MM.1S (cell line): ENCODE results near the gene MCF2L2.

Experiments used
- DNase-seq: peaks from one replicate; pipeline ENCODE4 v3.0.0-alpha.2; 2015
- H2AFZ ChIP-seq: fragments of 300-600 bp; sonication (generic); 2 replicates; pipeline ENCODE4 v1.6.0; 2016; ENCODE audit warnings: antibody characterized with exemption, low read length
- H3F3A ChIP-seq: fragments of 300-600 bp; sonication (generic); 2 replicates; pipeline ENCODE4 v1.6.1; 2016; ENCODE audit warnings: mild to moderate bottlenecking, antibody characterized with exemption, low read length, moderate library complexity, mixed read lengths; ENCODE audit not compliant: insufficient read depth
- H3K27ac ChIP-seq: fragments of 300-600 bp; sonication (generic); 2 replicates; pipeline ENCODE4 v1.5.1; 2016; ENCODE audit warnings: mild to moderate bottlenecking, low read length
- H3K27me3 ChIP-seq: fragments of 300-600 bp; sonication (generic); replicated peaks from 2 replicates; pipeline ENCODE4 v1.6.0; 2016; ENCODE audit warnings: low read length; ENCODE audit not compliant: insufficient read depth
- H3K36me3 ChIP-seq: fragments of 300-600 bp; sonication (generic); replicated peaks from 2 replicates; pipeline ENCODE4 v1.6.1; 2016; ENCODE audit warnings: mild to moderate bottlenecking, low read length, mixed read lengths; ENCODE audit not compliant: insufficient read depth
- H3K4me1 ChIP-seq: fragments of 300-600 bp; sonication (generic); 2 replicates; pipeline ENCODE4 v1.6.1; 2016; ENCODE audit warnings: low read length, mixed read lengths
- H3K4me2 ChIP-seq: fragments of 300-600 bp; sonication (generic); 2 replicates; pipeline ENCODE4 v1.6.0; 2016; ENCODE audit warnings: low read depth, low read length
- H3K4me3 ChIP-seq: fragments of 300-600 bp; sonication (generic); 2 replicates; pipeline ENCODE4 v1.5.1; 2016; ENCODE audit warnings: low read length, mixed read lengths
- H3K79me2 ChIP-seq: fragments of 300-600 bp; sonication (generic); 2 replicates; pipeline ENCODE4 v1.6.1; 2016; ENCODE audit warnings: mixed run types, low read length, mixed read lengths
- H3K9ac ChIP-seq: fragments of 300-600 bp; sonication (generic); 2 replicates; pipeline ENCODE4 v1.6.1; 2016; ENCODE audit warnings: low read length, mixed read lengths
- H3K9me2 ChIP-seq: fragments of 300-600 bp; sonication (generic); replicated peaks from 2 replicates; pipeline ENCODE4 v1.6.1; 2016; ENCODE audit warnings: mild to moderate bottlenecking, low read length, mixed read lengths; ENCODE audit not compliant: insufficient read depth
- H3K9me3 ChIP-seq: fragments of 300-600 bp; sonication (generic); replicated peaks from 2 replicates; pipeline ENCODE4 v1.6.1; 2016; ENCODE audit warnings: mild to moderate bottlenecking, low read length, mixed read lengths; ENCODE audit not compliant: insufficient read depth
- H4K20me1 ChIP-seq: fragments of 300-600 bp; sonication (generic); 2 replicates; pipeline ENCODE4 v1.6.1; 2016; ENCODE audit warnings: mild to moderate bottlenecking, low read length, moderate library complexity, mixed read lengths; ENCODE audit not compliant: insufficient read depth
- EZH2 ChIP-seq: fragments of 300-600 bp; sonication (generic); optimal IDR thresholded peaks from 2 replicates; pipeline ENCODE3; 2017; ENCODE audit warnings: low read depth, mild to moderate bottlenecking, antibody characterized with exemption, low read length, mixed read lengths
- EZH2phosphoT487 ChIP-seq: fragments of 300-600 bp; sonication (generic); IDR thresholded peaks from 2 replicates; pipeline ENCODE4 v1.6.1; 2018; ENCODE audit warnings: antibody characterized with exemption, low read length
- TF ChIP-seq, protein P1 (sequence below): fragments of 300-600 bp; sonication (generic); IDR thresholded peaks from 2 replicates; pipeline ENCODE4 v1.5.1; 2016; ENCODE audit warnings: antibody characterized with exemption, low read length, mixed read lengths

The MCF2L2 gene

DNA sequence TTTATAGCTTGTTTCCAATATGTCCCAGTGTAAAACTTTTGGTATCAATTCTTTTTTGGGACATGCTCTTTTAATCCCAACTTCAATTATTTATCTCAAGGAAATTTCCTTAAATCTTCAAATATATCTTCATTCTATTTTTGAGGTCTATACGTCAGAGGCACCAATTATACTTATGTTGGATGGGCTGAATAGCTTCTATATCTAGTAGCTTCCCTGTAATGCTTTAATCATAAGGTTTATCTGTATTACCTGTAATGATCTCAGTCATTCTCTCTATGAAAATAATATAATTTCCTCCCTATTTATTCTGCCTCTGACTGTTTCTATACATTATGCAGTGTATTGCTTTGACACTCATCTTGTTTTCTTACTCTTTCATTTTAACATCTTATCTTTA is 299.2 kb downstream of the MCF2L2 start:
- H3K9me3 ChIP-seq: no peaks in the 10 kb centered on the region
- H3K4me1 ChIP-seq: no peaks in the 10 kb centered on the region
- H3K27me3 ChIP-seq: no peaks in the 10 kb centered on the region
- no peaks in the 10 kb centered on the region for H3K36me3 ChIP-seq
- H4K20me1 ChIP-seq: no peaks in the 10 kb centered on the region
- no peak overlapping the region for H2AFZ ChIP-seq
- H3K9ac ChIP-seq: no peak overlapping the region
- H3K79me2 ChIP-seq: no peaks in the 10 kb centered on the region
- H3K4me2 ChIP-seq: no peak overlapping the region
- H3K27ac ChIP-seq: no peak overlapping the region
- H3F3A ChIP-seq: no peaks in the 10 kb centered on the region
- TF ChIP-seq, protein P1, sequence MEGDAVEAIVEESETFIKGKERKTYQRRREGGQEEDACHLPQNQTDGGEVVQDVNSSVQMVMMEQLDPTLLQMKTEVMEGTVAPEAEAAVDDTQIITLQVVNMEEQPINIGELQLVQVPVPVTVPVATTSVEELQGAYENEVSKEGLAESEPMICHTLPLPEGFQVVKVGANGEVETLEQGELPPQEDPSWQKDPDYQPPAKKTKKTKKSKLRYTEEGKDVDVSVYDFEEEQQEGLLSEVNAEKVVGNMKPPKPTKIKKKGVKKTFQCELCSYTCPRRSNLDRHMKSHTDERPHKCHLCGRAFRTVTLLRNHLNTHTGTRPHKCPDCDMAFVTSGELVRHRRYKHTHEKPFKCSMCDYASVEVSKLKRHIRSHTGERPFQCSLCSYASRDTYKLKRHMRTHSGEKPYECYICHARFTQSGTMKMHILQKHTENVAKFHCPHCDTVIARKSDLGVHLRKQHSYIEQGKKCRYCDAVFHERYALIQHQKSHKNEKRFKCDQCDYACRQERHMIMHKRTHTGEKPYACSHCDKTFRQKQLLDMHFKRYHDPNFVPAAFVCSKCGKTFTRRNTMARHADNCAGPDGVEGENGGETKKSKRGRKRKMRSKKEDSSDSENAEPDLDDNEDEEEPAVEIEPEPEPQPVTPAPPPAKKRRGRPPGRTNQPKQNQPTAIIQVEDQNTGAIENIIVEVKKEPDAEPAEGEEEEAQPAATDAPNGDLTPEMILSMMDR: no peak
- TF ChIP-seq EZH2: no peak
- no peak for TF ChIP-seq EZH2phosphoT487
- no peak overlapping the region for H3K4me3 ChIP-seq
- no peaks in the 10 kb centered on the region for H3K9me2 ChIP-seq
- no peak for DNase-seq

- no peak overlapping the region for H3K9ac ChIP-seq
- H3K4me1 ChIP-seq: no peaks in the 10 kb centered on the region
- no peaks in the 10 kb centered on the region for H3K27me3 ChIP-seq
- no peak for DNase-seq
- H3K9me2 ChIP-seq: no peaks in the 10 kb centered on the region
- H3K9me3 ChIP-seq: no peaks in the 10 kb centered on the region
- no peaks in the 10 kb centered on the region for H3K79me2 ChIP-seq
- H3K4me2 ChIP-seq: no peak overlapping the region
- H3K36me3 ChIP-seq: no peaks in the 10 kb centered on the region
- TF ChIP-seq, protein P1: no peak
- TF ChIP-seq EZH2 (no peak), EZH2phosphoT487 (no peak)
- H3F3A ChIP-seq: no peaks in the 10 kb centered on the region
- no peak overlapping the region for H3K4me3 ChIP-seq
- no peak overlapping the region for H2AFZ ChIP-seq
- H3K27ac ChIP-seq: no peak overlapping the region
- H4K20me1 ChIP-seq: no peaks in the 10 kb centered on the region
These were observed 299.7 kb downstream of the MCF2L2 start for GRCh38 chr3:183128709-183129108.
